SU-DHL-6 (cell line): ENCODE data around the gene IP6K1.

Experiments used
- H2AFZ ChIP-seq: fragments of 200-600 bp; sonication (generic); 2 replicates; pipeline ENCODE4 v1.6.1; 2014; ENCODE audit warnings: low read depth, mild to moderate bottlenecking, moderate library complexity, mixed read lengths, antibody characterized with exemption, low read length; ENCODE audit not compliant: severe bottlenecking
- H3F3A ChIP-seq: fragments of 200-600 bp; shearing (Covaris generic); 2 replicates; pipeline ENCODE4 v1.6.0; 2016; ENCODE audit warnings: antibody characterized with exemption, mild to moderate bottlenecking; ENCODE audit not compliant: insufficient read depth
- H3K27ac ChIP-seq: fragments of 200-600 bp; sonication (generic); 2 replicates; pipeline ENCODE4 v1.5.1; 2016; ENCODE audit warnings: low read depth, mild to moderate bottlenecking, low read length, moderate library complexity, mixed read lengths
- H3K27me3 ChIP-seq: fragments of 200-600 bp; sonication (generic), shearing (Covaris generic); 2 replicates; pipeline ENCODE4 v1.6.0; 2014; ENCODE audit warnings: mild to moderate bottlenecking, low read length
- H3K36me3 ChIP-seq: fragments of 200-600 bp; sonication (generic); 2 replicates; pipeline ENCODE4 v1.6.1; 2014; ENCODE audit warnings: mild to moderate bottlenecking, low read length, mixed read lengths
- H3K4me2 ChIP-seq: fragments of 300-600, 200-600 bp; shearing (Covaris generic), sonication (generic); 2 replicates; pipeline ENCODE4 v1.6.0; 2014; ENCODE audit warnings: low read length, low read depth, mild to moderate bottlenecking; ENCODE audit not compliant: poor library complexity, severe bottlenecking
- H3K4me3 ChIP-seq: fragments of 200-600 bp; sonication (generic); 2 replicates; pipeline ENCODE4 v1.5.1; 2014; ENCODE audit warnings: antibody characterized with exemption, low read length, mild to moderate bottlenecking, mixed read lengths; ENCODE audit not compliant: insufficient read depth, poor library complexity, severe bottlenecking
- H3K79me2 ChIP-seq: fragments of 200-600 bp; sonication (generic); 2 replicates; pipeline ENCODE4 v1.6.1; 2014; ENCODE audit warnings: mild to moderate bottlenecking, low read length, moderate library complexity; ENCODE audit not compliant: insufficient read depth
- H3K9ac ChIP-seq: fragments of 200-600 bp; sonication (generic); 2 replicates; pipeline ENCODE4 v1.7.0; 2014; ENCODE audit warnings: mild to moderate bottlenecking, low read length
- H3K9me2 ChIP-seq: fragments of 200-600 bp; sonication (generic); replicated peaks from 2 replicates; pipeline ENCODE4 v1.6.1; 2014; ENCODE audit warnings: low read length; ENCODE audit not compliant: insufficient read depth
- H3K9me3 ChIP-seq: fragments of 200-600 bp; sonication (generic); 2 replicates; pipeline ENCODE4 v1.6.1; 2014; ENCODE audit warnings: low read length, mixed read lengths; ENCODE audit not compliant: insufficient read depth
- H4K20me1 ChIP-seq: fragments of 200-600 bp; sonication (generic); 2 replicates; pipeline ENCODE4 v1.6.1; 2014; ENCODE audit warnings: low read depth, mild to moderate bottlenecking, antibody characterized with exemption, low read length, moderate library complexity, mixed read lengths
- CTCF ChIP-seq: fragments of 200-600 bp; sonication (generic); IDR thresholded peaks from one replicate; pipeline ENCODE4 v1.5.1; 2017; ENCODE audit warnings: antibody characterized with exemption, mild to moderate bottlenecking, low read length, moderate library complexity; ENCODE audit not compliant: insufficient read depth, poor library complexity, severe bottlenecking
- EZH2phosphoT487 ChIP-seq: fragments of 200-600 bp; sonication (generic), shearing (Covaris generic); conservative IDR thresholded peaks from 2 replicates; pipeline ENCODE4 v1.6.1; 2018; ENCODE audit warnings: mild to moderate bottlenecking, antibody characterized with exemption, low read length, moderate library complexity, mixed read lengths

Gene IP6K1

GRCh38 chr3:49701388-49702077 lies 84.8 kb downstream of the IP6K1 start:
- Histone ChIP-seq H3K27me3 (no peaks in the 10 kb centered on the region), H3K9ac (no peak overlapping the region), H2AFZ (no peak overlapping the region), H3K9me3 (no peaks in the 10 kb centered on the region), H3K27ac (no peak overlapping the region), H3K9me2 (no peaks in the 10 kb centered on the region), H4K20me1 (no peaks in the 10 kb centered on the region), H3K36me3 (no peaks in the 10 kb centered on the region), H3K79me2 (no peaks in the 10 kb centered on the region), H3F3A (no peaks in the 10 kb centered on the region), H3K4me3 (no peak overlapping the region), H3K4me2 (no peak overlapping the region)
- TF ChIP-seq EZH2phosphoT487 (no peak), CTCF (peak; percentile 12)

- no peak overlapping the region for H3K9ac ChIP-seq
Measured at GRCh38 chr3:49700453-49701128, 85.8 kb downstream of the IP6K1 start.

GRCh38 chr3:49700014-49700413 lies 86.3 kb downstream of the IP6K1 start:
- Histone ChIP-seq H3K9me3 (no peaks in the 10 kb centered on the region), H3K36me3 (no peaks in the 10 kb centered on the region), H3K27me3 (no peaks in the 10 kb centered on the region), H3K9me2 (no peaks in the 10 kb centered on the region), H3F3A (no peaks in the 10 kb centered on the region), H3K4me3 (no peak overlapping the region), H3K79me2 (no peaks in the 10 kb centered on the region; the same call in 1 of the 2 replicates), H3K4me2 (no peak overlapping the region), H4K20me1 (no peaks in the 10 kb centered on the region), H3K27ac (no peak overlapping the region), H2AFZ (no peak overlapping the region), H3K9ac (no peak overlapping the region)
- TF ChIP-seq CTCF (no peak), EZH2phosphoT487 (no peak)

More at GRCh38 chr3:49700453-49701128, 85.8 kb downstream of the IP6K1 start:
- Histone ChIP-seq H3F3A (no peaks in the 10 kb centered on the region), H3K4me2 (no peak overlapping the region), H3K9me2 (no peaks in the 10 kb centered on the region), H3K9me3 (no peaks in the 10 kb centered on the region), H3K27me3 (no peaks in the 10 kb centered on the region), H3K36me3 (no peaks in the 10 kb centered on the region), H4K20me1 (no peaks in the 10 kb centered on the region), H3K4me3 (no peak overlapping the region), H3K27ac (no peak overlapping the region), H2AFZ (no peak overlapping the region), H3K79me2 (no peaks in the 10 kb centered on the region)
- no peak for TF ChIP-seq EZH2phosphoT487
- TF ChIP-seq CTCF, result no peak
